Mammary epithelial cell (primary cell): ENCODE results near the gene TNIK.

Experiments used
- CTCF ChIP-seq, 2 donors: IDR thresholded peaks in 1 of 2; conservative IDR thresholded peaks in 1 of 2; 2 replicates each; pipeline ENCODE4 v1.5.1; 2011 to 2012; ENCODE audit warnings: inconsistent platforms in 2 of 2, low read length in 2 of 2, mild to moderate bottlenecking in 2 of 2, control low read depth in 1 of 2, low read depth in 1 of 2; ENCODE audit not compliant: insufficient read depth in 1 of 2; ENCODE audit errors: extremely low read depth in 1 of 2
- EZH2 ChIP-seq: IDR thresholded peaks from 2 replicates; pipeline ENCODE4 v1.6.1; 2012; ENCODE audit warnings: low read length, inconsistent platforms, borderline replicate concordance

- TF ChIP-seq CTCF (conservative IDR thresholded peaks at IDR 0.05 in 1 of 2, IDR thresholded peaks at IDR 0.05 in 1 of 2; ENCODE audit: extremely low read depth in 1 of 2, insufficient read depth in 1 of 2, low read depth in 1 of 2, low read length in 2 of 2) (no peak), EZH2 (no peak)
These were observed 94.2 kb downstream of the TNIK start for GRCh38 chr3:171366043-171366442.
